Fibroblast of skin of left quadriceps (primary cell): ENCODE measurements around the gene APMAP.

ENCODE experiments used
- DNase-seq, 2 experiments: peaks; one replicate each; pipeline ENCODE4 v3.0.0-alpha.2; 2013; ENCODE audit warnings: low read depth in 2 of 2

The APMAP gene

DNA sequence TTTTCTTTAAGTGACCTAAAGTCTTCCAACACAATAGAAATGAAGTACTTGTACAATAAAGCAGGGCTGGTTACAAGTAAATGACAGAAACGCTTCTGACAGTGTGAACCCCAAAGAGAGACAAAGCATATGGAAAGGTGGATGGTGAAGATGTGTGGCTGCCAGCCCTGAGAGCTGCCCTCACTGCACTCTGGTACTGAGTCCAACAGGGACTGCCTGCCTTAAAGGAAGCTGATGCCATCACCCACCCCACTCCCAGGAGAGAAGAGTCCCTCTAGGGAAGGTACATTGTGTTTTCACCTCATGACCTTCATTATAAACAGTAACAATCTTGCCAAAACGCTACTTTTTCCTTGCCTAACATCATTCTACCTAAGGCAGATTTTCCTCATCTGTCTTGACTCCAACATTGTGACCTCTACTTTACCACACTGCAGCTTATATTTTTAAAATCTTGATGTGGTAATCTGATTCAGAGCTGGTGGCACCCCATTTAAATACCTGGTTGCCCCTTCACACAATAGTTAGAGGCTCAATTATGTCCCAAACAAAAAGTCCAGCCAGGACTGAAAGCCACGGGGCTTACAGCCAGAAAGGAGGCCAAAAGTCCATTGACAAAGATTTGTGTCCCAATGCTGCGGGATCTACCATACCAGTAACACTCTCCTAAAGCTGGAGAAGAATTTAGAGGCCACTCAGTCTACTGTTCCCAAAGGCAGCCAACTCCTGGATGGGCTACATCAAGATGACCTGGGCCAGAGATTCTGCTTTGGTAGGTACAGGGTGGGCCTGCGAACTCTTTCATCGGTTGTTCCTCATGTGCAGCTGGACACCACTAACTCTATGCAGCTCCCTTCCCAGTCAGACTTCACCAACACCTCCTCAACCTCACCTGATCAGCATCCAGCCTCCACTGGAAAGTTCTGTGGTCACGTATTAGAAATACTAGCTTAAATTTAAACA, 4.4 kb downstream of the APMAP start:
- DNase-seq: no peak

DNA sequence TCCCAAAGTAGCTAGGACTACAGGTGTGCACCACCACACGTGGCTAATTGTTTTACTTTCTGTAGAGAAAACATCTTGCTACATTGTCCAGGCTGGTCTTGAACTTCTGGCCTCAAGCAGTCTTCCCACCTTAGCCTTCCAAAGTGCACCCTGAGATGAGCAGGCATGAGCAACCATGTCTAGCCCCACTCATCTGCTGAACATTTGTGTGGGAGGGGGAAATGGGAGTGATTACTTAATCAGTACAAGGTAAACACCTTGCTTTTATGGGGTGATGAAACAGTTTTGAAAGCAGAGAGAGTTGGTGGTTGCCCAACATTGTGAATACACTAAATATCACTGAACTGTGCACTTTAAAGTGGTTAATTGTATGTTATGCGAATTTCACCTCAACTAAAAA, 5.3 kb downstream of the APMAP start:
- DNase-seq: no peak

DNA sequence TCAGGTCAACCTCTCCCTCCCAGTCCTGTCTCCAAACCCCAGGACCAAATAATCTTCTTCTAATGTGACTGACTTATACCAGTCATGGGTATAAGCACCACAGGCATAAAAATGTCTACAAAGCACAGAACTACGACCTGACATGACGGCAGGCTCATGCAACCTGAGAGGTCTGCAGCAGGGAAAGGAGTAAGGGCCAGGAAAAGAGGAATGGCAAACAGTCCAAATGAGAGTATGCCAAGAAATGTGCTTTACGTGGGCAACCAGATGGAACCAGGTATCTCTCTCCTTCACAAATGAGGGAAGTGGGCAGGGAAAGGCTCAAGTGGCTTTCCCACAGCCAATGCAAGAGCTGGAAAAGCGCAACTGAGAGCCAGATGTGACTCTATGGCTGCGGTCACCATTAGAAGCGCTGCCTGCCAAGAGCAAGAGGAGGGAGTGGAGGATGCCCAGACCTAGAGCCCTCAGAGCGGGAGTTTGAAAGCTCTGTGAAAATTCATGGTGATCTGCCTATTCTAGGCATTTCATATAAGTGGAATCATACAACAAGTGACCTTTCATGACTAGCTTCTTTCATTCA, 6.0 kb downstream of the APMAP start:
- no peak for DNase-seq

DNA sequence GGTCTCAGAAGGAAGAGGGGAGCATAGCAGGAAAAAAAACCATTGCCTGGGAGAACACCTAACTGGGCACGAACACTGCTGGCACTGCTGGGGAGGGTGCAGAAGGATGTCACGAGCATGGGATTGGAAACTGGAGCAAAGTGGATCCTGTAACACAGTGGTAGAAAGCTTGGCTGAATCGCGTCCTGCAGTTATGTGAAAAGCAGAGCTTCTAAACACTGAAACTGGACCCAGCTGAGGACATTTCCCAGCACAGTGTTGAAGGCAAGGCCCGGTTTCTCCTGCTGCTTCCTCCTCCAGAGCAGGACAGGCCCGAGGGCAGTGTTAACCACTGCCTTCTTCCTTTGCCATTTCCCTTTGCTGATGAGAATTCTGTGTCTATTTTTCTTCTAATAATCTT, 6.7 kb downstream of the APMAP start:
- no peak for DNase-seq

DNA sequence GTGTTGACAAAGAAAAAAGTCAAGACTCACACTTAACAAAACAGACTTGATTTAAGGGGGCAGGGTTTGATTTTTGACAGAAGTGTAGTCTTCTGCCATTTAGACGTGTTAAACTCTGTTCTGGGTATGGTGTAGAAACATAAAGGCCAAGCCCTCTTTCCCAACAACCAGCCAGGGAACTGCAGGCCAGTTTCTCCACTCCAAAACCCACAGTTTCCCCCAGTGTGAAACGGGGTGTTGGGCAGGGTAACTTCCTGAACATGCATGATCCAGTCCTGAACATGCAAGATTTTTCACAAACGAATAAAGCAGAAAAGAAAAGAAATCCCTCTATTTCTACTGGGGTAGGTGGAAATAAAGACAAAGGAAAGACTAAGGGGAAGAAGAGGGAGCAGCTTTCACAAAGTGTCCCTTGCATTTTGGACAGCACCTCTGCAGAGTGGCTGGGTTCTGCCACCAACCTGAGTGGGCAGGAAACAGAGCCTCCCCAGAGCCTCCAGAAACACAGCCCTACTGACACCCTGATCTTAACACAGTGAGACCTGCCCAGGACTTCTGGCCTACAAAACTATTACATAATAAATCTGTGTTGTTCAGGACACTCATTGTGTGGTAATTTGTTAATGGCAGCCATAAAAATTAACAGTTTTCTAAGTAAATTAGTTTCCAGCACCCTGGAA, 7.5 kb downstream of the APMAP start:
- DNase-seq: no peak

DNA sequence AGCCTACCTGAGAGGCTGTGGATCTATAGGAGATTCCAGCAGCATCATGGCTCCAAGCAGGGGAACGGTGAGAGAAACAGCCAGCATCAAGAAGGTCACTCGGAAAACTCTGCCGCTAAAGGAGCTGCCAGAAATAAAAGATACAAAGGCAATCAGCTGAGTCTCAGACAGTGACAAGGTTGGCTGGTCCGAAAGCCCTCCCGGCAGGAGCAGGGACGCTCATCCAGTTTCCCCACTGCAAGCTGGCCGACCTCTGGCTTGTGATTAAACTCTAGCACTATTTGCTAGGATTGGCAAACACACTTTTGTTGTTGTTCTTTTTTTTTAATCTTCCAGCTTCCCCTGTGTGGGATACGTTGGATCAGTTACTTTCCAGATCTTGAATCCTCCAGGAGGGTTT, 8.7 kb downstream of the APMAP start:
- no peak for DNase-seq

DNA sequence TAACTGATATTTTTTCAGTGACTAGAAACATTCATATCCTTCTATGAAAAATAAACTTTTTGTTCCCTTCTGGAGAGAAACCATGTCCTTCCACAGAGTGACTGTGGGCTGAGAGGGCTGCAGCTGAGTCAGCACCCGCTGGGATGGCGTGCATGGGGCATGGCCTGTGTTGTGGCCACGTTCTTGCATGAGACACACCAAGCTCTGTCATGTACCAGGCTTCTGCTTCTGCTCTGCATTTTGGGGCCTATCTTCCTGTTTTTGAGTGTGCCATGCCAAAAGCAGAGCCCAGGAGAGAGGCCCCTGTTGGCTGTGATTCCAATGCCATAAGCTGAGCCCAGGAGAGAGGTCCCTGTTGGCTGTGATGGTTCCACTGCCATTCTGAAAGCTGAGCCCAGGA, 10.8 kb downstream of the APMAP start:
- DNase-seq: no peak

DNA sequence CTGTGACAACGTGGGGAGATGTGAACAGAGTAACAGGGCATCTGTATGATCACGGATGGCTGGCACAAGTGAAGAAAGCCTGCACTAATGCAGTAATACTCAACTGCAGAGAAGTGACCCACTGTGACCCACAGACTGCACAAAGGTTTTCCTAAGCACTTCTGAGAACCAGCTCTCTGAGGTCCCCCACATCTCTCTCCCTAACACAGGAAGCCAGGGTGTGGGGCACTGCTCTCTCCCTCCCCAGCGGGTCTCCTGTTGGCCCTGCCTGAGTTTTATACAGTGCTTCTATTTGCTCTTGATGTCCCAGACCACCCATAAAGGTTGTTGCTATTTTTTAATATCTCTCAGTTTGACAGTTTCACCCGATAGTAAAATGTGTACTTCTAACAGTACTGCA, 11.3 kb downstream of the APMAP start:
- DNase-seq: no peak

DNA sequence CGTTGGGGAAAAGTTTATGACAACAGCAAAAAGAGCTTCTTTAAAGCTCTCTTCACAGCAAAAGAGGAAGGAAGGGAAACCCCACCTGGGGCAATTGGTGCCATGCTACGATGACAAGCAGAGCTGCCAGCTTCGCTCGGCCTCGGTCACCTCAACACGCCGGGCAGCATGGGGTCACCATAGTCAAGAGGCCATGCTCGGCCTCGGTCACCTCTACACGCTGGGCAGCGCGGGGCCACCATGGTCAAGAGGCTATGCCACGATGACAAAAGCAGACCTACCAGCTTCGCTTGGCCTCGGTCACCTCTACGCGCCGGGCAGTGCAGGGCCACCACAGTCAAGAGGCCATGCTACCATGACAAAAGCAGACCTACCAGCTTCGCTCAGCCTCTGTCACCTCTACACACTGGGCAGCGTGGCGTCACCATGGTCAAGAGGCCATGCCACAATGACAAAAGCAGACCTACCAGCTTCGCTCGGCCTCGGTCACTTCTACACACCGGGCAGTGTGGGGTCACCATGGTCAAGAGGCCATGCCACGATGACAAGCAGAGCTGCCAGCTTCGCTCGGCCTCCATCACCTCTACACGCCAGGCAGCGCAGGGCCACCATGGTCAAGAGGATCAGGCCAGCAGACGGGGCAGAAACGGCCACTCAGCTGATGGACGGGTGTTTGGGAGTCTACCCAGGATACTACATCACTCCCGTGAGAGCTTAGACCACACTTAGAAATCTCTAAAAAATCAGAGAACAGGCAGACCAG, 12.1 kb downstream of the APMAP start:
- no peak for DNase-seq

DNA sequence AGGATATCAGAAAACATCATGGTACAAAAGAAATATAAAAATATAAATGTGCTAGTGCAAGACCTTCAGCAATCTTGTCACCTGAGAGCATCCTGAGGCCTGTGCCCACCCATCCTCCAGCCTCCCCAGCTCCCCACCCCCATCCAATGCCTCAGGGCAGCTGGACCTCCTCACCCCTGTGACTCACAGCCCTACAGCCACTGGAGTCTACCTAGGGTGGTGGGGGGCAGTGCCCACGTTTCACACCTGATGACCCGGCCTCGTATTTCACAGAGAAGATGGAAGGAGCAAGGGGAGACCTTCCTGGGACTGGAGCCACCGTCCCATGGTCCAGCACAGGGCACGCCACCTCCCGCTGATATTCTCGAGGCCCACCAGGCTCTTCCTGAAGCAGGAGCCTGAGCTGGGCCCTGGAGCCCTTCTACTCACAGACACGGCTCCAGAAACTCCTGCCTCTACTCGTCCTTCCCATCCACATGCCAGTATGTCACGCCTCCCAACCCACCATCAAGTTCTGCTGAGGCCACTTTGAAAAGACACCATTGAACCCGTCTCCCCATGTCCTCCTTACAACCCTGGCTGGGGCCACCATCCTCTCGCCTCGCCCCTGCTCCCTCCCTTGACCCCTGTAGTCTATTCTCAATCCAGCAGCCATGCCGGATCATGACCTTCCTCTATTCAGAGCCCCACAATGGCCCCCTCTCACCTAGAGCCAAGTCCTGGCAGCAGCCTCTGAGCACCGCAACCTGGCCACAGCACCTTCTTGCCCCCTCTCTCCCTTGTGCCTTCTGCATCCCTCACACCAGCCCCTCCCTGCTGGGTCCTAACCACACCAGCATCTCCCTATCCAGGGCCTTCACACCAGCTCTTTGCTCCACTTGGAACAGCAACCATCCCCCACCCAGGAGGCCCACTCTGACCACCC, 13.3 kb downstream of the APMAP start:
- no peak for DNase-seq

DNA sequence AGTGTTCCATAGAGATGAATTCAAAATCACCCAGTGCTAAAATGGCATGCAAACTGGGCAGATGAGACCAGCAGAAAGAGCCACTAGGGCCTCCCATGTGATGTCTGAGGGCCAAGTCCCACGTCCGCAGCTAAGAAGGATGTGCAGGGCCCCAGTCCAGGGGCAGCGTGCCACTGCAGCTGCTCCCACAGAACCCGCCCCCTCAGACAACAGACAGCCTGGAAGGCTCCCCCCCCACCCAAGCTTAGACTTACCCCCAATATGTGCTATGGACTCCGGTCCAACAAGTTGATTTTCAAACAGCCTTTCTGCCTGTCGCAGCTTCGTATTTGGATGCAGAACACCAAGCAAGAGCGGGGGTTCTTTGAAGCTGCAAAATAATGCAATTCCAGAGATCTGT, 14.0 kb downstream of the APMAP start:
- no peak for DNase-seq

DNA sequence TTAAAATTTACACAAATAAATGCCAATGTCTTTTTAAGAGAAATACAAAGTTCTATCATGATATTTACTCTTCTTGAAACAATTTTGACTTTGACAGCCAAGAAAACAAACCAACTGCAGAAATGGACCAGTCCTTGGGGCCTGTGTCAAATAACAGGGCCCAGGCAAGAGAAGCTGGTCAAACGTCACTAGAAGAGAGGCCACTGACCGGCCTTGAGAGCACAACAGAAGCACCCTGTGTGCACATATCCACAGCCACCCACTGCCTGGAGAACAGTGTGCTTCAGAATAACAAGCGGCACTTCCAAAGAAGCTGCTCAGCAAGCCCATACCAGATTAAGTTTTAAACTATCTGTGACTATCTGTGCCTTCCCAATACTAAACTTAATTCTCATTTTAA, 14.8 kb downstream of the APMAP start:
- no peak for DNase-seq

DNA sequence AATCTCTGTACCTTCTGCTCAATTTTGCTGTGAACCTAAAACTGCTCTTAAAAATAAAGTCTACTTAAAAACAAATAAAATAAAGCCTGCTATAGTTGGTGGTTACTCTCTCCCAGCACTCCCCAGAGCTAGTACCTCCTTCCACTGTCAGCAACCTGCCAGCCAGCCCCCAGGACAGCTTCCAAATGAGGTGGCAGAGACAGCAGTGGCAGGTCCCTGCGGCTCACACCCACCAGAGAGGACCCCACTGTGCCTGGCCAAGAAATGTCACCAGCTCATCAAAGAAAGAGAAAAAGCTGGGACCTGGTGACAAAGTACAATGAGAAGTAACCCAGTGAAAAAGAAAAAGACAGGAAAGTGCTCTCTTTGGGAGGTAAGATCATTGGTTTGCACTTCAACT, 15.2 kb downstream of the APMAP start:
- no peak for DNase-seq

DNA sequence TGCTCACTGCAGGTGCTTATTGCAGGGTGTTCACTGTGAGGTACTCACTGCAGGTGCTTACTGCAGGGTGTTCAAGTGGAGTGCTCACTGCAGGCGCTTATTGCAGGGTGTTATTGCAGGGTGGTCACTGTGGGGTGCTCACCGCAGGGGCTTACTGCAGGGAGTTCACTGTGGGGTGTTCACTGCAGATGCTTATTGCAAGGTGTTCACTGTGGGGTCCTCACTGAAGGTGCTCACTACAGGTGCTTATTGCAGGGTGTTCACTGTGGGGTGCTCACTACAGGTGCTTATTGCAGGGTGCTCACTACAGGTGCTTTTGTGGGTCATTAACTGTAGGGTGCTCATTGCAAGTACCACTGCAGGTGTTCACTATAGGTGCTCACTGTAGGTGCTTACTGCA, 20.2 kb downstream of the APMAP start:
- DNase-seq: no peak

DNA sequence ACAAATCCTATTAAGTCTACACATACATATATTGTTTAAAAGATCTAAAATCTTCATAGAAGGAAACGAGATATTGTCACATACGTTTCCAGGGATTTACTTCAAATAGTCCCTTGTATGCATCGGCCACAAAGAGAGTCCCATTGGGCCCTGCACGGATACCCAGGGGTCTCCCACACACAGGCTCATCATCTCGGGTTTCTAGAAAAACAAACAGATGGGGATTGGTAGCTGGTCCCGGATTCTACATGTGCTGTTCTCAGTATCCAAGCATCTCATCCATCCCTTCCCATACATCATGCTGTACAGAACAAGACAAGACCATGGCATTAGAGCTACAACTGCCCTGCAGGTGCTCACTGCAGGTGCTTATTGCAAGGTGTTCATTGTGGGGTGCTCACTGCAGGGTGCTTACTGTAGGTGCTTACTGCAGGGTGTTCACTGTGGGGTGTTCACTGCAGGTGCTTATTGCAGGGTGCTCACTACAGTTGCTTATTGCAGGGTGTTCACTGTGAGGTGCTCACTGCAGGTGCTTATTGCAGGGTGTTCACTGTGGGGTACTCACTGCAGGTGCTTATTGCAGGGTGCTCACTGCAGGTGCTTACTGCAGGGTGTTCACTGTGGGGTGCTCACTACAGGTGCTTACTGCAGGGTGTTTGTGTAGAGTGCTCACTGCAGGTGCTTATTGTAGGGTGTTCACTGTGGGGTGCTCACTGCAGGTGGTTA, 21.0 kb downstream of the APMAP start:
- DNase-seq: no peak

DNA sequence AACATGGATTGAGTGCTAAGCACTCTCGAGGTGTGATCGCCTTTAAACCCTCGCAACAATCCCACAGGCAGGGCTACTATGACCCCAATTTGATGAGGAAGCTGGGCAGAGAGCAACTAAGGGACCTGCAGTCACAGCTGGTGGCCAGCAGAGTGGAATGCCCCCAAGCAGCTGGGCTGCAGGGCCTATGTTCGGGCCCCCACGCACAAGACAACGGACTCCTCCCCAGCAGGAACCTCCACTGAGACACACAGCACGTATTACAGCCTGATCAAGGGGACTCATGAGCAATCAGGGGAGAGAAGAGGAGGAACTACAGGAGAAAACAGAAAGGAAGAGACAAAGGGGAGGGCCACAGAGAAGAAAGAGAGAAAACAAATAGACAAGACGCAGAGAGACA, 21.8 kb downstream of the APMAP start:
- DNase-seq: no peak

DNA sequence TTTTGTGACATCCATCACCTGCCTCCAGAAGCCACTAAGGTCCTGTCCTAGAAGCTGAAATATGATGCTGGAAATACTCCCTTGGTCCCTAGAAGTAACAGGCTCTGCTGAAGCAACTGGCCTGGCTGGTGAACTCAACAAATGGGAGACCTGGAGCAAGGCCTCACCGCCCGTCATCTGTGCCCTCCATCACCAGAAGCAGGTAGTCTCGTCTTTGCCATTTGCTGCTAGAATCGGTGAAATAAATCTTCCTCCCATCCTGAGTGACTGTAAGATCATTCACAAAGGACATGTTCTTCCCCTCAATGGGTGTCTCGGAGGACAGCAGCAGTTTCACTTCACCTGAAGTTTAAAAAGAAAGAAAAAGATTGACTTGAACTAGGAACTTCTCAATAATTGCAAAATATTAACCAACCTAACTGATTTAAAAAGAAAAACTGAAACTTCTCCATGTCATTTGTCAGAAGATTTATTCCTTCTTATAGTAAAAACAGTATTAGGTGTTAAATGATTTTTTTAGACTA, 22.5 kb downstream of the APMAP start:
- no peak for DNase-seq

DNA sequence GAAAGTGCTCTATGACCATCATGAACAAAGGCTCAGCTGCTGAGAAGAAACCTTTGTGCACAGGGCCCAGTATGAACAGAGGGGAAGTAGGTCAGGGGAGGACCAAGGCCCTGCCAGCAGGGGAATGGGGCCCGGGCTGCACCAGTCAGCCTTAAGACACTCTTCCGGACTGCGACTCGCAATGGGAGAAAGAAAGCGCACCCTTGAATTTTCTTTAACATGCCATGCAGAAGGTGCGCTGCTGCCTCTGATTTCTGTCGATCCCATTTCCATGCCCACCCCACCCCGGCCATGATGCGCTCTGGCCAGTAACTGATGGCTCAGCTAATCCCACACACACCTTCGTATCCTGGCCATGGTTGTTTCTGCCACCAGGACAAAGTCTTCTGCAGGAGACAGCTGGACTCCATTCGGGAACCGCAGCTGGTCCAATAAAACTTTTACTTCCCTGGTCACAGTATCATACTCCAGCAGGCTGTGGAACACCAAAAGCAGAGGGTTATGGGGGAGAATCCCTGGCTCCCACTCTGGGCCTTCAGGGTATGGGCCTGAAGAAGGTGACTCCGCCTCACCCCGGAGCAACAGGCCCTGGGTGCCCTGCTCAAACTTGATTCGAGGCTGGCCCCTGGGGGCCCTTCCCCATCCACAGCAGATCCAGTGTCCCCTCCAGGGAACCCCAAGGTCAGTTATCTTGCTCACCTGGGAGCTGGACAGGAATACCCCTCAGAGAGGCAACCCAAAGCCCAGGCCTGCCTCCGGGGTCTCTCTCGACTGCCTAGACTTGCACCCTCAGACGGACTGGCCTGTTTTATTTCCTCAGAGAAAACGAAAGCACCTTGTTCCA, 23.1 kb downstream of the APMAP start:
- DNase-seq: no peak

DNA sequence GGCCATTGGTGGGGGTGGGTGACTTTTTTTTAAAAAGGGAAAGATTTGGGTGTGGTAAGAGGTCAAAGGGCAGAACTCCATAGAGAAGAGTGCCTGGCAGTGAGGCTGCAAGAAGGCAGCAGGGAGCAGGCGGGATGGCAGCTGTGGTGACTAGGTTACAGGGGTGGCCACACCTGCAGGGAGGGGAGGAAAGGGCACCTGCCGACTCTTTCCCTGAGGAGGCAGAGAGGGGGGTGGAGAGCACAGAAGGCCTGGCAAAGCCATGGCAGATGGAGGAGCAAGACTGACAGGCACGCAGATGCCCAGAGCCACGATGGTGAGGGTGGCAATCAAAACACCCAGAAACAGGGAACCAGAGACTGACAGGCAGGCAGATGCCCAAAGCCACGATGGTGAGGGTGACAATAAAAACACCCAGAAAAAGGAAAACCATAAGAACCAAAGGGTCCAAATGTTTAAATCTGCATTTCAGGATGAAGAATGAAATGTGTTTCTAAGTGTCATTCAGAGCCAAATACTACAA, 24.2 kb downstream of the APMAP start:
- DNase-seq: no peak
